Naive thymus-derived CD4-positive, alpha-beta T cell (primary cell): ENCODE data around the gene ROBO1. TPM values are rescaled to one million over a fixed set of nuclear protein-coding genes. Genes with fewer than 3 reads are reported as not detected.

Experiments
- ATAC-seq: fragments of 150-1000 bp; cut with Tn5 transposase; 2 replicates; pipeline ENCODE4 v1.10.0; 2021; ENCODE audit warnings: mild to moderate bottlenecking, moderate library complexity
- CTCF ChIA-PET: fragments of 350-600 bp; sonication (Branson Sonifier 250); formaldehyde crosslinking; loops from one replicate; lab custom pipeline; 2021; ENCODE audit warnings: antibody characterized with exemption; lab: Charles Lee
- POLR2A ChIA-PET: fragments of 350-600 bp; sonication (Branson Sonifier 250); formaldehyde crosslinking; loops from one replicate; lab custom pipeline; 2021; ENCODE audit warnings: antibody characterized with exemption, inconsistent platforms; lab: Charles Lee
- DNase-seq, 9 donors: peaks; one replicate each; pipeline versions ENCODE4 v3.0.0 to v3.0.0-alpha.2; 2020 to 2022; ENCODE audit warnings: mixed read lengths in 1 of 9
- H3K27ac ChIP-seq: one replicate; pipeline ENCODE4 v1.7.0; 2013; ENCODE audit warnings: mild to moderate bottlenecking, low read depth, low read length, moderate library complexity
- H3K27me3 ChIP-seq, 2 donors: one replicate each; pipeline ENCODE4 v1.7.0; 2013; ENCODE audit warnings: low read length in 2 of 2, mild to moderate bottlenecking in 2 of 2, moderate library complexity in 2 of 2; ENCODE audit not compliant: control insufficient read depth in 2 of 2, insufficient read depth in 2 of 2
- H3K36me3 ChIP-seq, 3 experiments: 1 replicate in 2 of 3; 2 replicates in 1 of 3; pipeline ENCODE4 v1.7.0; 2013; ENCODE audit warnings: low read length in 3 of 3, mild to moderate bottlenecking in 3 of 3, moderate library complexity in 1 of 3; ENCODE audit not compliant: insufficient read depth in 3 of 3, control insufficient read depth in 2 of 3
- H3K4me1 ChIP-seq, 2 donors: one replicate each; pipeline ENCODE4 v1.7.0; 2013; ENCODE audit warnings: low read length in 2 of 2, mild to moderate bottlenecking in 2 of 2, moderate library complexity in 1 of 2; ENCODE audit not compliant: control insufficient read depth in 2 of 2, insufficient read depth in 2 of 2
- H3K4me3 ChIP-seq: 2 replicates; pipeline ENCODE4 v1.7.0; 2013; ENCODE audit warnings: mild to moderate bottlenecking, low read length
- H3K9me3 ChIP-seq, 3 experiments: 1 replicate in 2 of 3; 2 replicates in 1 of 3; pipeline ENCODE4 v1.7.0; 2013; ENCODE audit warnings: low read length in 3 of 3; ENCODE audit not compliant: control insufficient read depth in 2 of 3
- H3K27ac Mint-ChIP-seq, 9 donors: one replicate each; pipeline ENCODE4 v1.8.0; 2020 to 2022; ENCODE audit warnings: mixed read lengths in 9 of 9, mild to moderate bottlenecking in 8 of 9, moderate library complexity in 5 of 9, inconsistent platforms in 2 of 9
- H3K27me3 Mint-ChIP-seq, 5 donors: one replicate each; pipeline ENCODE4 v1.8.0; 2021 to 2022; ENCODE audit warnings: mixed read lengths in 5 of 5, mild to moderate bottlenecking in 1 of 5
- H3K36me3 Mint-ChIP-seq, 5 donors: one replicate each; pipeline ENCODE4 v1.8.0; 2020 to 2022; ENCODE audit warnings: mixed read lengths in 5 of 5, mild to moderate bottlenecking in 3 of 5, inconsistent platforms in 1 of 5
- H3K4me1 Mint-ChIP-seq, 7 donors: one replicate each; pipeline ENCODE4 v1.8.0; 2020 to 2022; ENCODE audit warnings: mixed read lengths in 7 of 7, mild to moderate bottlenecking in 3 of 7, inconsistent platforms in 1 of 7
- H3K4me3 Mint-ChIP-seq, 10 donors: one replicate each; pipeline ENCODE4 v1.8.0; 2020 to 2022; ENCODE audit warnings: mild to moderate bottlenecking in 10 of 10, mixed read lengths in 10 of 10, moderate library complexity in 6 of 10, inconsistent platforms in 2 of 10
- H3K9me3 Mint-ChIP-seq, 11 donors: one replicate each; pipeline ENCODE4 v1.8.0; 2020 to 2022; ENCODE audit warnings: mixed read lengths in 11 of 11, mild to moderate bottlenecking in 4 of 11, inconsistent platforms in 1 of 11, moderate library complexity in 1 of 11
- intact Hi-C, 2 donors: fragments of 100-400 bp; cut with micrococcal nuclease; formaldehyde crosslinking; loops; one replicate each; pipeline ENCODE4 v1.15.1; 2023
- polyA plus RNA-seq, 2 donors: library from polyadenylated mRNA; unstranded; fragments of 300-500 nt; fragmentation: Illumina TruSeq; gene quantifications; one replicate each; pipeline ENCODE4 v1.2.3, GENCODE V29; 2021
- total RNA-seq, 6 experiments: library from RNA in 5 of 6; stranded (reverse) in 5 of 6; gene quantifications; 1 replicate in 5 of 6; 2 replicates in 1 of 6; pipeline ENCODE4 v1.2.3 and lab custom pipeline; 2021 to 2026

ROBO1 gene
- total and polyA plus RNA-seq, 7 experiments from 2014 or later: 0.08 to 0.59 (median 0.26) TPM; not detected in 2

GRCh38 chr3:78907367-78907766 lies 860.4 kb downstream of the ROBO1 start:
- H3K36me3 ChIP-seq: no peaks in the 10 kb centered on the region
- no peak overlapping the region for H3K27ac ChIP-seq
- H3K9me3 ChIP-seq: no peaks in the 10 kb centered on the region
- peaks cover 0 to 11% (median 0%) of the 10 kb centered on the region in 11 donors for H3K9me3 Mint-ChIP-seq
- no peak for DNase-seq
- H3K4me1 ChIP-seq: no peaks in the 10 kb centered on the region
- no peak for ATAC-seq
- no peaks in the 10 kb centered on the region for H3K27me3 Mint-ChIP-seq
- no peaks in the 10 kb centered on the region for H3K36me3 Mint-ChIP-seq
- ChIA-PET POLR2A (no interaction called here), CTCF (no interaction called here)
- H3K4me3 ChIP-seq: no peak overlapping the region
- intact Hi-C loops: no loop called here
- no peaks in the 10 kb centered on the region for H3K27me3 ChIP-seq
- no peaks in the 10 kb centered on the region for H3K4me1 Mint-ChIP-seq
- H3K4me3 Mint-ChIP-seq: no peak overlapping the region
- H3K27ac Mint-ChIP-seq: no peak overlapping the region

- Mint-ChIP-seq H3K9me3 (peaks cover 0 to 11% (median 0%) of the 10 kb centered on the region in 11 donors), H3K36me3 (no peaks in the 10 kb centered on the region)
- H3K9me3 ChIP-seq: no peaks in the 10 kb centered on the region
Measured at GRCh38 chr3:78906930-78907329, 860.9 kb downstream of the ROBO1 start.

GRCh38 chr3:78906245-78906644 lies 861.6 kb downstream of the ROBO1 start:
- Mint-ChIP-seq H3K36me3 (no peaks in the 10 kb centered on the region), H3K9me3 (peaks cover 0 to 11% (median 0%) of the 10 kb centered on the region in 11 donors), H3K27ac (no peak overlapping the region), H3K27me3 (no peaks in the 10 kb centered on the region), H3K4me3 (no peak overlapping the region), H3K4me1 (no peaks in the 10 kb centered on the region)
- intact Hi-C loops: no loop called here
- ATAC-seq (no peak), DNase-seq (no peak)
- Histone ChIP-seq H3K4me1 (no peaks in the 10 kb centered on the region), H3K4me3 (no peak overlapping the region), H3K27me3 (no peaks in the 10 kb centered on the region), H3K36me3 (no peaks in the 10 kb centered on the region), H3K27ac (no peak overlapping the region), H3K9me3 (no peaks in the 10 kb centered on the region)
- ChIA-PET POLR2A (no interaction called here), CTCF (no interaction called here)

More at GRCh38 chr3:78906930-78907329, 860.9 kb downstream of the ROBO1 start:
- Mint-ChIP-seq H3K27ac (no peak overlapping the region), H3K4me1 (no peaks in the 10 kb centered on the region), H3K27me3 (no peaks in the 10 kb centered on the region), H3K4me3 (no peak overlapping the region)
- CTCF ChIA-PET: no interaction called here
- H3K4me3 ChIP-seq: no peak overlapping the region
- intact Hi-C loops: no loop called here
- ATAC-seq (no peak), DNase-seq (no peak)
- POLR2A ChIA-PET: no interaction called here
- H3K27ac ChIP-seq: no peak overlapping the region
- no peaks in the 10 kb centered on the region for H3K4me1 ChIP-seq
- no peaks in the 10 kb centered on the region for H3K36me3 ChIP-seq
- no peaks in the 10 kb centered on the region for H3K27me3 ChIP-seq

GRCh38 chr3:78905700-78906099 lies 862.1 kb downstream of the ROBO1 start:
- H3K4me3 Mint-ChIP-seq: no peak overlapping the region

GRCh38 chr3:78901544-78901943 lies 866.3 kb downstream of the ROBO1 start:
- no peaks in the 10 kb centered on the region for H3K4me1 ChIP-seq
- H3K9me3 Mint-ChIP-seq: peaks cover 0 to 7% (median 1%) of the 10 kb centered on the region in 11 donors
- no peaks in the 10 kb centered on the region for H3K27me3 ChIP-seq
- H3K27me3 Mint-ChIP-seq: no peaks in the 10 kb centered on the region
- no peak for ATAC-seq
- H3K4me1 Mint-ChIP-seq: no peaks in the 10 kb centered on the region
- CTCF ChIA-PET: no interaction called here
- H3K36me3 Mint-ChIP-seq: no peaks in the 10 kb centered on the region
- no peak for DNase-seq
- POLR2A ChIA-PET: no interaction called here
- no peaks in the 10 kb centered on the region for H3K9me3 ChIP-seq
- no peak overlapping the region for H3K27ac ChIP-seq
- no peak overlapping the region for H3K4me3 ChIP-seq
- intact Hi-C loops: no loop called here
- H3K27ac Mint-ChIP-seq: no peak overlapping the region
- H3K36me3 ChIP-seq: no peaks in the 10 kb centered on the region
- no peak overlapping the region for H3K4me3 Mint-ChIP-seq

More at GRCh38 chr3:78905700-78906099, 862.1 kb downstream of the ROBO1 start:
- no peak for DNase-seq
- no peak for ATAC-seq
- H3K36me3 Mint-ChIP-seq: no peaks in the 10 kb centered on the region
- no peak overlapping the region for H3K27ac ChIP-seq
- peaks cover 0 to 11% (median 0%) of the 10 kb centered on the region in 11 donors for H3K9me3 Mint-ChIP-seq
- no peaks in the 10 kb centered on the region for H3K27me3 Mint-ChIP-seq
- H3K4me3 ChIP-seq: no peak overlapping the region
- H3K4me1 ChIP-seq: no peaks in the 10 kb centered on the region
- H3K27me3 ChIP-seq: no peaks in the 10 kb centered on the region
- no peak overlapping the region for H3K27ac Mint-ChIP-seq
- no peaks in the 10 kb centered on the region for H3K9me3 ChIP-seq
- H3K36me3 ChIP-seq: no peaks in the 10 kb centered on the region
- intact Hi-C loops: no loop called here
- H3K4me1 Mint-ChIP-seq: no peaks in the 10 kb centered on the region
- ChIA-PET CTCF (no interaction called here), POLR2A (no interaction called here)

- Mint-ChIP-seq H3K4me1 (no peaks in the 10 kb centered on the region), H3K36me3 (no peaks in the 10 kb centered on the region), H3K27ac (no peak overlapping the region), H3K4me3 (no peak overlapping the region), H3K27me3 (no peaks in the 10 kb centered on the region), H3K9me3 (peaks cover 0 to 9% (median 0%) of the 10 kb centered on the region in 11 donors)
- intact Hi-C loops: no loop called here
- CTCF ChIA-PET: no interaction called here
- Histone ChIP-seq H3K27ac (no peak overlapping the region), H3K27me3 (no peaks in the 10 kb centered on the region), H3K36me3 (no peaks in the 10 kb centered on the region), H3K9me3 (no peaks in the 10 kb centered on the region), H3K4me1 (no peaks in the 10 kb centered on the region), H3K4me3 (no peak overlapping the region)
- POLR2A ChIA-PET: no interaction called here
- DNase-seq (no peak), ATAC-seq (no peak)
Measured at GRCh38 chr3:78900880-78901279, 866.9 kb downstream of the ROBO1 start.

- no peaks in the 10 kb centered on the region for H3K27me3 ChIP-seq
- H3K9me3 Mint-ChIP-seq: peaks cover 0 to 11% (median 0%) of the 10 kb centered on the region in 11 donors
- no peak overlapping the region for H3K4me3 Mint-ChIP-seq
- H3K27ac ChIP-seq: no peak overlapping the region
- ATAC-seq (no peak), DNase-seq (no peak)
- H3K9me3 ChIP-seq: no peaks in the 10 kb centered on the region
- CTCF ChIA-PET: no interaction called here
- no peaks in the 10 kb centered on the region for H3K36me3 ChIP-seq
- no peaks in the 10 kb centered on the region for H3K36me3 Mint-ChIP-seq
- no peaks in the 10 kb centered on the region for H3K4me1 ChIP-seq
- H3K4me1 Mint-ChIP-seq: no peaks in the 10 kb centered on the region
- POLR2A ChIA-PET: no interaction called here
- intact Hi-C loops: no loop called here
- H3K4me3 ChIP-seq: no peak overlapping the region
- H3K27me3 Mint-ChIP-seq: no peaks in the 10 kb centered on the region
- H3K27ac Mint-ChIP-seq: no peak overlapping the region
Measured at GRCh38 chr3:78900426-78900825, 867.4 kb downstream of the ROBO1 start.
